GM04504 (cell line): ENCODE data around the gene FKBP2.

Experiments used
- DNase-seq: peaks from one replicate; pipeline ENCODE4 v3.0.0-alpha.2; 2012; ENCODE audit warnings: low read depth

Gene FKBP2

GRCh38 chr11:64285885-64286800 lies 45.2 kb downstream of the FKBP2 start:
- no peak for DNase-seq

- DNase-seq = no peak
Observed at GRCh38 chr11:64286801-64287159, 45.9 kb downstream of the FKBP2 start.

GRCh38 chr11:64287676-64288352 lies 46.9 kb downstream of the FKBP2 start:
- no peak for DNase-seq

- no peak for DNase-seq
Observed at GRCh38 chr11:64288353-64288750, 47.5 kb downstream of the FKBP2 start.

GRCh38 chr11:64289002-64289564 lies 48.2 kb downstream of the FKBP2 start:
- DNase-seq = no peak

- DNase-seq = no peak
Observed at GRCh38 chr11:64290352-64291261, 49.7 kb downstream of the FKBP2 start.

- DNase-seq = no peak
Observed at GRCh38 chr11:64291262-64291751, 50.4 kb downstream of the FKBP2 start, which contains the start of gene KCNK4. TSS of gene KCNK4 (plus strand) at chr11:64291302. CDS start at chr11:64293019, 1,717 bp downstream.

- no peak for DNase-seq
Observed at GRCh38 chr11:64291752-64292459, 51.0 kb downstream of the FKBP2 start.

GRCh38 chr11:64292460-64293254 lies 51.8 kb downstream of the FKBP2 start:
- no peak for DNase-seq
